Measurements from ENCODE around the gene TSEN2.
"Not testable (repeated sequence)": the region's sequence is repeated elsewhere in the genome, so short reads cannot be mapped to it uniquely, and the experiment has no call there.

Gene TSEN2

DNA sequence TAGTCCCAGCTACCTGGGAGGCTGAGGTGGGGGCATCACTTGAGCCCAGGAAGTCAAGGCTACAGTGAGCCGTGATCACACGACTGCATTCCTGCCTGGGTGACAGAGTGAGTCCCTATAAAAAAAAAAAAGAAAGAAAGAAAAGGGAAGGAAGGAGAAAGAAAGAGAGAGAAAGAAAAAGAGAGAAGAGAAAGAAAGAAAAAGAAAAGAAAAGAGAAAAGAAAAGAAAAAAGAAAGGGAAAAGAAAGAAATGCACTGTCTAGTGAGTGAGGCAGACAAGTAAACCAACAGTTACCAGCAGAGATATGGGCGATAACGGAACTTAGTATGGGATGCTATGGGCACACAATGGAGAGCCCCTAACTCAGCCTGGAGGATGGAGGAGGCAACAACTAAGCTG, 37.2 kb upstream of the TSEN2 start:
- Mint-ChIP-seq H3K4me1 (ENCODE audit: low read depth) (no peaks in the 10 kb centered on the region), H3K27ac (no peak overlapping the region), H3K4me3 (no peak overlapping the region), H3K9me3 (no peaks in the 10 kb centered on the region), H3K36me3 (ENCODE audit: low read depth) (no peaks in the 10 kb centered on the region), H3K27me3 (ENCODE audit: low read depth) (no peaks in the 10 kb centered on the region)

DNA sequence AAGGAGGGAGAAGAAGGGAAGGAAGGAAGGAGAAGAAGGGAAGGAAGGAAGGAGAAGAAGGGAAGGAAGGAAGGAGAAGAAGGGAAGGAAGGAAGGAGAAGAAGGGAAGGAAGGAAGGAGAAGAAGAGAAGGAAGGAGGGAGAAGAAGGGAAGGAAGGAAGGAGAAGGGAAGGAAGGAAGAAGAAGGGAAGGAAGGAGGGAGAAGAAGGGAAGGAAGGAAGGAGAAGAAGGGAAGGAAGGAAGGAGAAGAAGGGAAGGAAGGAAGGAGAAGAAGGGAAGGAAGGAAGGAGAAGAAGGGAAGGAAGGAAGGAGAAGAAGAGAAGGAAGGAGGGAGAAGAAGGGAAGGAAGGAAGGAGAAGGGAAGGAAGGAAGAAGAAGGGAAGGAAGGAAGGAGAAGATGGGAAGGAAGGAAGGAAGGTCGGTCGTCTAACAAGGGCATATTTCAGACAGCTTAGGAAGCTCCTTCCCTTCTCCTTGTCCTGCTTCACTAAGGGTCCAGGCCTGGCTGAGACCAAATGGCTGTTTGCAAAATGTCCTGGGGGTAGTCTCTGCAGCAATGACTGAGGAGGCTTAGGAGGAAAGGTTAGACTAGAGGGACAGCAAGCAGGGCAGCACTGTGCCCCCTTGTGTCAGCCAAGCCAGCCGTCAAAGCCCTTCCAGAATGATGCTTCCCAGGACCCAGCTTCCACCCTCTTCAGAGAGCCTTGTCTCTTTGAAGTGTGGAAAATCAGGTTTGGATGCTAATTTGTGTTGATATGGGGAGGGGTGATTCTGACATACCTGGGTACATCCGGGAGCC, 35.7 kb upstream of the TSEN2 start:
- H3K4me3 Mint-ChIP-seq; H3K36me3 Mint-ChIP-seq (ENCODE audit: low read depth); H3K27me3 Mint-ChIP-seq (ENCODE audit: low read depth); H3K4me1 Mint-ChIP-seq (ENCODE audit: low read depth); H3K27ac Mint-ChIP-seq; H3K9me3 Mint-ChIP-seq: not testable (repeated sequence)

DNA sequence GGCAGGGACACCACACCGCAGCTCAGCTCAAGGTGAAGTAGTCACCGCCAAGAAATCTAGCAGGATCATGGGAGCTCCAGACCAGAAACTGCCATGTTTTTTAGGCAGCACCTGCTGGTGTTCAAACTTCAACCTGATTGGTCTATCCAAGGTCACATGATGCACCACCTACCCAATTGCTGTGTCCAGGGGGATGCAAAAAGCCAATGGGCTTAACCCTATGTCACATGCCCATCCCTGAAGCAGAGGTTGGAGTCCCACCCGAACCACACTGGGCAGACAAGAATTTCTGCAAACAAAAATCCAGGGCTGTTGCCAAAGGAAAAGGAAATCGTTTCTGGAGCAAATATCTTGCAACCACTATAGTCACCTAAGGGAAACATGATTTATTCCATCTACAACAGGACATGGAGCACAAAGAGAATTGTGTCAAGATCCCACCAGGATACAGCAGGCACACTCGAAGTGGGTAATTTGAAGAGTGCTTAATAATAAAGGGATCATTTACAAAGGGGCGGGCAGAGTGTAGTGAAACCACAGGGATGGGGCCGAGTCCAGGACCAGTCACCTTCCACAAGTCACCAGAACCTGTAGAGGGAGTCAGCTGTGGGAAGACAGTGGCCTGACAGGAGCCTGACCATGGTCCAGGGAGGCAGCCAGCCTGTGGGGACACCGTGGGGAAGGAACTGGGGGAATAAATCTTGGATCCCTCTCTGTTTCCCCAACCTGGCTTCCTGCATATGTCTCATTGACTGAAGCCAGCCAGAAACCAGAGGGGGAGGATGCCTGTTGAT, 34.2 kb upstream of the TSEN2 start:
- no peaks in the 10 kb centered on the region for H3K27me3 Mint-ChIP-seq (ENCODE audit: low read depth)
- no peak overlapping the region for H3K27ac Mint-ChIP-seq
- no peaks in the 10 kb centered on the region for H3K4me1 Mint-ChIP-seq (ENCODE audit: low read depth)
- H3K9me3 Mint-ChIP-seq: no peaks in the 10 kb centered on the region
- no peak overlapping the region for H3K4me3 Mint-ChIP-seq
- H3K36me3 Mint-ChIP-seq (ENCODE audit: low read depth): no peaks in the 10 kb centered on the region

DNA sequence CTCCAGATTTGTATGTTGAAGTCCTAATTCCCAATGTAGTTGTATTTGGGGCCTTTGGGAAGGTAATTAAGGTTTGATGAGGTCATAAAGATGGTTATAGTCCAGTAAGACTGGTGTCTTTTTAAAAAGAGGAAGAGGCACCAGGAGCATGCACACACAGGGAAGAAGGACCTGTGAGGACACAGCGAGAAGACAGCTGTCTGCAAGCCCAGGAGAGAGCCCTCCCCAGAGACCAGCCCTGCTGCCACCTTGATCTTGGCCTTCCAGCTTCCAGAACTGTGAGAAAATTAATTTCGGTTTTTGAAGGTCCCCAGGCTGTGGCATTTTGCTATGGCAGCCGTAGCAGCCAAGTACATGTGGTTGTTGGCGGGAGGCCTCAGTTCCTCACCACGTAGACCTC, 32.8 kb upstream of the TSEN2 start:
- Mint-ChIP-seq H3K36me3 (ENCODE audit: low read depth) (no peaks in the 10 kb centered on the region), H3K4me1 (ENCODE audit: low read depth) (no peaks in the 10 kb centered on the region), H3K27ac (no peak overlapping the region), H3K9me3 (no peaks in the 10 kb centered on the region), H3K27me3 (ENCODE audit: low read depth) (no peaks in the 10 kb centered on the region), H3K4me3 (no peak overlapping the region)

DNA sequence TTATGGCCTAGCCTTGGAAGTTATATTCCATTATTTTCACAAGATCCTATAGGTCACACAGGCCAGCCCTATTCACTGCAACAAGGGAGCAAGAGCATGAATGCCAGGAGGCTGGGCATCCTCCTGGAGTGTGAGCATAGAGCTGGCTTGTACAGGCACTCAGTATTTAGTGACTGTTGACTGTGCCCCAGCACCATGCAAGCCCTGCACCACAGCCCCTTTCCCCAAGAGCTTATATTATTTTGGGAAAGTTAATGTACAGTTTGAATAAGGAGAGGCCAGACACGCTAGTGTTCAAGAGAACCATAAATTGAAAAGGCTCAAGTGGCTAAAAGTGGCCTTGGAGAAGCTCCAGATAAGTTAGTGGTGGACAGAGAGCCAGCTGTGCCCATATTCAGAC, 32.3 kb upstream of the TSEN2 start:
- no peaks in the 10 kb centered on the region for H3K36me3 Mint-ChIP-seq (ENCODE audit: low read depth)
- no peaks in the 10 kb centered on the region for H3K27me3 Mint-ChIP-seq (ENCODE audit: low read depth)
- H3K4me3 Mint-ChIP-seq: no peak overlapping the region
- H3K27ac Mint-ChIP-seq: no peak overlapping the region
- no peaks in the 10 kb centered on the region for H3K9me3 Mint-ChIP-seq
- H3K4me1 Mint-ChIP-seq (ENCODE audit: low read depth): no peaks in the 10 kb centered on the region

DNA sequence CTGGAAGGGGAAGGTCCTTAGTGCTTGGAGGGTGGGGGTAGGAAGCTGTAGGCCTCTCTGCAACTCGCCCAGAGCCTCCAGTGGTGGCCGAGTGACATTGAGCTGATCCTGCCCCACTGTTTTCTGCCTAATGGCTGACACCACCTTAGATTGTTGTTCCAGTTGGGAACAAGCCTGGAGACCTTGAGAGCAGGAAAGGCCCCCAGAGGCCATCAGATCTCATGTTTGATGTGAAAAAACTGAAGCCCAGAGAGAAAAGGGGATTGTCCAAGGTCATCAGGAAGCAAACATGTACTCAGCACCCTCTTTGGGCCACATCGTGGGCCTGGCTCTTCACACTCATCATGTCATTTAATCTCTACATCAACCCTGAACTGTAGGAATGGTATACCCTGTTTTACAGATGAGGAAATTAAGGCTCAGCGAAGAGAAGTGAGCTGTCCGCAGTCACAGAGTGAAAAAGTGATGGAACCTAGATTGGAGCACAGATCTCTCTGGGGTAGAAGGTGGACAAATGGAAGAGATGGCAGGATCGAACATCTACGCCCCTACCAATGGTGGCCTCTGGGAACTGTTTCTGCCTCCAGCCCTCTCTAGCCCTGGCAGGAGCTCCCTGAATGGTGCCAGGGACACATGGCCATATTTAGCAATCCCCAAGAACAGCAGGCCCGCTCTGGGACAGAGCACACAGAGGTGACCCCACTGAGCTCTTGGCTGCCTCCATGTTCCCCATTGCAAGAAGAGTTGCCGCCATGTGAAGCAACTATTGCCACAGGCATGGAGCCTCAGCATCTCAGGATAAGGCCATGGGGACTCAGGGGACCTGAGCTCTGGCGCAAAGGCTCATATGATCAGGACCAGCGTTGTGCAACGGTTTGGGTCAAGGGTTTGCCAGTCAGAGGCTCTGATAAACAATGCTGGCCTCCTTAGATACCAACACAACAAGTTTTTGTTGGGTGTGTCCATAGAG, 31.6 kb upstream of the TSEN2 start:
- Mint-ChIP-seq H3K9me3 (no peaks in the 10 kb centered on the region), H3K36me3 (ENCODE audit: low read depth) (no peaks in the 10 kb centered on the region), H3K27me3 (ENCODE audit: low read depth) (no peaks in the 10 kb centered on the region), H3K4me3 (no peak overlapping the region), H3K4me1 (ENCODE audit: low read depth) (no peaks in the 10 kb centered on the region), H3K27ac (no peak overlapping the region)

DNA sequence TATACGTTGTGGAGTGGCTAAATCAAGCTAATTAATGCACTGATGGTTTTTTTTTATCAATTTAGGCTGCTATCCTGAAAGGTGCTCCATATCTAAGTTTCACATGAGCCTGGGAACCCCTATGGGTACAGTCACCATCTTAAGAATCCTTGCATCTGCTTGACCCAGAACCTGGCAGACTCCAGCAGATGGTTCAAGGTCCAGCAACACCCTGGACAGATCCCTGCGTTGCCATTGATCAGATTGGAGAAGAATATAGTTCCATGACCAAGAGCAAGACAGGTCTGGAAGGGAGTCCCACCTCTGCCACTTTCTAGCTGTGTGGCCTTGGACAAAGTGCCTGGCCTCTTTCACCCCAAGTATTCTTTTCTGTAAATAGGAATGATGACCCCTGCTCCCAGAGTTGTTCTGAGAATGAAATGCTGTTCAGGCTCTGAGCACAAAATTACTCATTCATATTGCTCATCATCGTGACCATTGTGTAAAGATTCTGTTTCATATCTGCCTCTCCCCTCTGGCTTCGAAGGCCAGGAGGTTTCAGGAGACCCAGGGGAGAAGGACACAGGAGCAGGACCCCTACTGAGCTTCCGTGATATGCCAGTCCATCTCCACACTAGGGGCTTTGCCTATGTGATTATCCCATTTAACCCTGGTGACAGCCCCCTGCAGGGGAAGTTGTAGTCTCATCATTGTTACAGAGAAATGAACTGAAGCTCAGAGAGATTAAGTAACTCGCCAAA, 30.0 kb upstream of the TSEN2 start:
- no peaks in the 10 kb centered on the region for H3K27me3 Mint-ChIP-seq (ENCODE audit: low read depth)
- no peak overlapping the region for H3K27ac Mint-ChIP-seq
- no peaks in the 10 kb centered on the region for H3K4me1 Mint-ChIP-seq (ENCODE audit: low read depth)
- no peak overlapping the region for H3K4me3 Mint-ChIP-seq
- H3K36me3 Mint-ChIP-seq (ENCODE audit: low read depth): no peaks in the 10 kb centered on the region
- no peaks in the 10 kb centered on the region for H3K9me3 Mint-ChIP-seq

DNA sequence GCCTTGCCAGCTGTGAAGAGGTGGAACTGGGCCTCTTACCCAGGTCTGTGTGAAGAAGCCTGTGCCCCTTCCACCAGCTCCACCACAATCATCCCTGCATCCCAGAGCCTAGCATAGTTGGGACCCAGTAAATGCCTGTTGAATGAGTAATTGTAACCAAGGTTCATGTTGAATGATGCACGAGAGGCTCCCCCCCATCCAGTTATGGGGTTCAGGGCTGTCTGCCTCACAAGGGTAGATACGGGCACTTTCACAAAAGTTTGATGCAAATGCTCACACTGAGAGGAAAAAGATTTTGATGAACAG, 29.5 kb upstream of the TSEN2 start:
- no peaks in the 10 kb centered on the region for H3K9me3 Mint-ChIP-seq
- H3K27me3 Mint-ChIP-seq (ENCODE audit: low read depth): no peaks in the 10 kb centered on the region
- no peaks in the 10 kb centered on the region for H3K4me1 Mint-ChIP-seq (ENCODE audit: low read depth)
- H3K27ac Mint-ChIP-seq: no peak overlapping the region
- no peak overlapping the region for H3K4me3 Mint-ChIP-seq
- H3K36me3 Mint-ChIP-seq (ENCODE audit: low read depth): no peaks in the 10 kb centered on the region

DNA sequence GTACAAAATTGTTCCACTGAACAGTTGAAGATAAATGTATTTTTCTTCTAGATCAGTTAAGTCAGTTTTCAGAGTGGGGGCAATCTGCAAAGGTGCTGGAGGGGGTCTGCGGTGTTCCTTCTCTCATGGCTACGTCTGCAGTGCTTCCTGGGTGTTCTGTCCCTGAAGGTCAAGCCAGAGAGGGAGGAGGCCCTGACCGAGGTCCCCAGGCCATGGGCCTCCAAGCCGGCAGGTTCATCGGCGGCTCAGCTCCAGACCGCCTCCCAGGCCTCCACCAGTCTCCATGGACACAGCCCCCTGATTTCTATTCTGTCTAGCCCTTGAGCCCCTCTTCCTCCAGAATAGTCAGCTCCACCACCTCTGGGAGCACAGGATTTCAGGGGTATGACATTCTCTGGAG, 28.5 kb upstream of the TSEN2 start:
- no peaks in the 10 kb centered on the region for H3K36me3 Mint-ChIP-seq (ENCODE audit: low read depth)
- H3K27me3 Mint-ChIP-seq (ENCODE audit: low read depth): no peaks in the 10 kb centered on the region
- no peak overlapping the region for H3K4me3 Mint-ChIP-seq
- no peaks in the 10 kb centered on the region for H3K4me1 Mint-ChIP-seq (ENCODE audit: low read depth)
- no peaks in the 10 kb centered on the region for H3K9me3 Mint-ChIP-seq
- no peak overlapping the region for H3K27ac Mint-ChIP-seq

DNA sequence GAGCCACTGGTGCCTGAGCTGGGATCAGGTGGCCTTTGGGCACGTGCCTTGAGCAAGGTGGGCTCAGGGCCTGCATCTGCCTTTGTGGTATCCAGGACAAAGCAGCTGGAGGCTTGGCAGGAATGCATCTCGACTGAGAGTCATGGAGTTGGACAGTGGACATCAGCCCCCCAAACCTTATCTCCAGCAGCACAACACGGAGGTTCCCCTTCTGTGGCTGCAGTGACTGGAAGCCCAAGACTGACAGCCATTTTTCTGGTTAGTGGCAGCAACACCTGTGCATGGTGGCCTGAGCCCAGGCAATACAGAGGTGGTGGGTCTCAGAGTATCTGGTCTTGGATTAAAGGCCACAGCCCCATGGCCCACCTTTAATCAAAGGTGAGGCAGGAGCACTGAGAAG, 27.8 kb upstream of the TSEN2 start:
- Mint-ChIP-seq H3K36me3 (ENCODE audit: low read depth) (no peaks in the 10 kb centered on the region), H3K27me3 (ENCODE audit: low read depth) (no peaks in the 10 kb centered on the region)

DNA sequence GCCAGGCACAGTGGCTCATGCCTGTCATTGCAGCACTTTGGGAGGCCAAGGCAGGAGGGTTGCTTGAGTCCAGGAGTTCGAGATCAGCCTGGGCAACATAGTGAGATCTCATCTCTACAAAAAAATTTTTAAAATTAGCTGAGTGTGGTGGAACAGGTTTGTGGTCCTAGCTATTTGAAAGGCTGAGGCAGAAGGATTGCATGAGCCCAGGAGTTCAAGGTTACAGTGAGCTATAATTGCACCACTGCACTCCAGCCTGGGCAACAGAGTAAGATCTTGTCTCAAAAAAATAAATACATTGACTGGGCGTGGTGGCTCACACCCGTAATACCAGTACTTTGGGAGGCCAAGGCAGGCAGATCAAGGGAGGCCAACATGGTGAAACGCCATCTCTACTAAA, 26.9 kb upstream of the TSEN2 start:
- H3K9me3 Mint-ChIP-seq: not testable (repeated sequence)

More for the DNA sequence above, 27.8 kb upstream of the TSEN2 start:
- Mint-ChIP-seq H3K9me3 (no peaks in the 10 kb centered on the region), H3K4me1 (ENCODE audit: low read depth) (no peaks in the 10 kb centered on the region), H3K4me3 (no peak overlapping the region), H3K27ac (no peak overlapping the region)

DNA sequence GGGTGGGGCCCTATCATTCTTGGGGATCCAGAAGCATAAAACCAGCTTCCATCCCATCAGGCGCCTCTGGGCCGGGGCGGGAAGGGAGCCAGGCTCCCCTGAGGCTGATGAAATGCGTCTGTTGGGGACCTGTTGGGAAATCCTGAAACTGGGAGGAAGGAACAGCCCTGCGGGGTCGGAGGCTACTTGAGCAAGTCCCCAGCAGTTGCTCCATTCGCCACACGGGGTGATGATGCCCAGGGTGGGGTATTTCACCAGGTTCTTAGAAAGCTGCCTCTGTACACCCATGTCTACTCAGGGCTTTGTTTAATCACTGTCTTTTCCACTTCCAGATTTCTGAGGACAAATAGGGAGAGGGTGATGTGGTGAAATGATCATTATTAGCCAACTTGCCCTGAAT, 25.4 kb upstream of the TSEN2 start:
- no peak overlapping the region for H3K27ac Mint-ChIP-seq
- H3K4me3 Mint-ChIP-seq: no peak overlapping the region
- peaks cover 3% of the 10 kb centered on the region for H3K4me1 Mint-ChIP-seq (ENCODE audit: low read depth)

More for the DNA sequence above, 26.9 kb upstream of the TSEN2 start:
- H3K36me3 Mint-ChIP-seq (ENCODE audit: low read depth); H3K27ac Mint-ChIP-seq; H3K4me3 Mint-ChIP-seq; H3K27me3 Mint-ChIP-seq (ENCODE audit: low read depth); H3K4me1 Mint-ChIP-seq (ENCODE audit: low read depth): not testable (repeated sequence)

DNA sequence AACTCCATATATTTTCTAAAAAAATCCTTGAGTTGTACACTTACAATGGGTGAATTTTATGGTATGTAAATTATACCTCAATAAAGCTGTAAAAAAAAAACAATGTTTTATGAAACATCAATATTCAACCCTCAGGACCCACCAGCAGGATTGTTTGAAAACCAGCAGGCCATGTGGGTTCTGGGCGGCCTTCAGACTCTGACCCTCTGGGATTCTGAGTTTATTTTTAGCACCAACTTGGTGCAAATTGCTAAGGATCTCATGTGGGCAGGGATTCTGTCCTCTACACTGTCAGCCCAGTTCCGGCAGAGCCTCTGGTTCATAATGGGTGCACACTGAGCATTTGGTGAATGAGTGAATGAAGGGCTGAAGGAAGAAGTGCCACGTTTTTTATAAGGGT, 24.2 kb upstream of the TSEN2 start:
- no peak overlapping the region for H3K27ac Mint-ChIP-seq
- no peaks in the 10 kb centered on the region for H3K36me3 Mint-ChIP-seq (ENCODE audit: low read depth)
- H3K9me3 Mint-ChIP-seq: no peaks in the 10 kb centered on the region

More for the DNA sequence above, 25.4 kb upstream of the TSEN2 start:
- H3K27me3 Mint-ChIP-seq (ENCODE audit: low read depth): no peaks in the 10 kb centered on the region
- H3K36me3 Mint-ChIP-seq (ENCODE audit: low read depth): no peaks in the 10 kb centered on the region
- H3K9me3 Mint-ChIP-seq: no peaks in the 10 kb centered on the region

DNA sequence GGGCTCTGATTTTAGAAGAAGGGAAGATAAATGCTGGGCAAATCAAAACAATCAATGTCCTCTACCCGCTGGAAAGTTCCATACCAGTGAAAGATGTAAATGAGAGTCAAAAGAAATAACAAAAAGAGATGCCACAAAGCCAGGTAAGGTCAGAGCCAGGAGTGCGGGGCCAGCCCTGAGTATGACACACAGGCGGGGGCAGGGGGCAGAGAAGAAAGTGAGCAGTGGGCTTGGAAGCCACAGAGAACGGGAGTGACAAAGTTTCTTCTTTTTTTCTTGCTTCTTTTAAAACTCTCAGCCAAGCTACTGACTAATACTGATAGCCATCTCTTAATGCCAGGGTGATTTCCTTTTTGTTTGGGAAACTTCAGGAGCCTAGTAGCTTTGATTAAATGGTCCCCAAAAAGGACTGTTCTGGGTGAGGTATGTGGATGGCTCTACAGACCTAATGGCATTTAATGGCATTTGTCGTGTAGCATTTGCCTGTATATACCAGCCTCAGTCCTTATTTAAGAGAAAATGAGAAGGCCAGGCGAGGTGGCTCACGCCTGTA, 23.1 kb upstream of the TSEN2 start:
- no peak overlapping the region for H3K4me3 Mint-ChIP-seq
- H3K27me3 Mint-ChIP-seq (ENCODE audit: low read depth): no peaks in the 10 kb centered on the region
- peaks cover 3% of the 10 kb centered on the region for H3K4me1 Mint-ChIP-seq (ENCODE audit: low read depth)
- H3K36me3 Mint-ChIP-seq (ENCODE audit: low read depth): no peaks in the 10 kb centered on the region
- no peak overlapping the region for H3K27ac Mint-ChIP-seq
- no peaks in the 10 kb centered on the region for H3K9me3 Mint-ChIP-seq

More for the DNA sequence above, 24.2 kb upstream of the TSEN2 start:
- peaks cover 3% of the 10 kb centered on the region for H3K4me1 Mint-ChIP-seq (ENCODE audit: low read depth)
- H3K4me3 Mint-ChIP-seq: no peak overlapping the region
- H3K27me3 Mint-ChIP-seq (ENCODE audit: low read depth): no peaks in the 10 kb centered on the region

All from T-helper 1 cell treated with Interleukin-12 subunit alpha and Interleukin-12 subunit beta and Interleukin-4 antibody, amounts not matched to agents 30 μg/mL and 1 μg/mL, for 36 hours (primary cell).